ENCODE results near the gene RNF220. TPM values are rescaled to one million over a fixed set of nuclear protein-coding genes. Genes with fewer than 3 reads are reported as not detected.

RNF220 gene
- polyA plus RNA-seq, 1 of the 3 experiments (the other 2 are of a cell fraction) = 83.7 TPM

DNA sequence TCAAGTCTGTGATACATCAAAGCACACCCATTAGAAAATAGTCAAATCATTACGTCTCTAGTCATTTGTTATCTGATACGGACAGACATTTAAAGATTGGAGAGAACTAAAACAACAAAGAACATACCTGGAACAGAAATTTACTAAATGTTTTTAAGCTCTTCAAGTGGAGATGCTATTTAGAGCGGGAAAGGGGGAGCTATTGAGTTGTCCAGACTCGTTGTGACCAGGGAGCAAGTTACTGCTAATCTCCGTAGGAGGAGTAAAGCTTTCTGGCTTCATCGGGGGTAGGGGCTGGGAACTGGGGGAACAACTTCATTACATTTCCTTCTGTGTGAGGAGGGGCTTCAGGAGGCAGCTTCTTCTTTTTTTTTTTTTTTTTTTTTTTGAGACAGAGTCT lies 129.7 kb downstream of the RNF220 start (continued):
- TF ChIP-seq, protein P1, sequence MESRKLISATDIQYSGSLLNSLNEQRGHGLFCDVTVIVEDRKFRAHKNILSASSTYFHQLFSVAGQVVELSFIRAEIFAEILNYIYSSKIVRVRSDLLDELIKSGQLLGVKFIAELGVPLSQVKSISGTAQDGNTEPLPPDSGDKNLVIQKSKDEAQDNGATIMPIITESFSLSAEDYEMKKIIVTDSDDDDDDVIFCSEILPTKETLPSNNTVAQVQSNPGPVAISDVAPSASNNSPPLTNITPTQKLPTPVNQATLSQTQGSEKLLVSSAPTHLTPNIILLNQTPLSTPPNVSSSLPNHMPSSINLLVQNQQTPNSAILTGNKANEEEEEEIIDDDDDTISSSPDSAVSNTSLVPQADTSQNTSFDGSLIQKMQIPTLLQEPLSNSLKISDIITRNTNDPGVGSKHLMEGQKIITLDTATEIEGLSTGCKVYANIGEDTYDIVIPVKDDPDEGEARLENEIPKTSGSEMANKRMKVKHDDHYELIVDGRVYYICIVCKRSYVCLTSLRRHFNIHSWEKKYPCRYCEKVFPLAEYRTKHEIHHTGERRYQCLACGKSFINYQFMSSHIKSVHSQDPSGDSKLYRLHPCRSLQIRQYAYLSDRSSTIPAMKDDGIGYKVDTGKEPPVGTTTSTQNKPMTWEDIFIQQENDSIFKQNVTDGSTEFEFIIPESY (IDR thresholded peaks at IDR 0.05; ENCODE audit: borderline replicate concordance, low read depth) = no peak
- TF ChIP-seq SMC3 (IDR thresholded peaks at IDR 0.05; ENCODE audit: low read depth, low read length) (no peak), FOXM1 (IDR thresholded peaks at IDR 0.05; ENCODE audit: low read depth) (no peak), MEF2A (IDR thresholded peaks at IDR 0.05; ENCODE audit: borderline replicate concordance, low read depth) (no peak)

DNA sequence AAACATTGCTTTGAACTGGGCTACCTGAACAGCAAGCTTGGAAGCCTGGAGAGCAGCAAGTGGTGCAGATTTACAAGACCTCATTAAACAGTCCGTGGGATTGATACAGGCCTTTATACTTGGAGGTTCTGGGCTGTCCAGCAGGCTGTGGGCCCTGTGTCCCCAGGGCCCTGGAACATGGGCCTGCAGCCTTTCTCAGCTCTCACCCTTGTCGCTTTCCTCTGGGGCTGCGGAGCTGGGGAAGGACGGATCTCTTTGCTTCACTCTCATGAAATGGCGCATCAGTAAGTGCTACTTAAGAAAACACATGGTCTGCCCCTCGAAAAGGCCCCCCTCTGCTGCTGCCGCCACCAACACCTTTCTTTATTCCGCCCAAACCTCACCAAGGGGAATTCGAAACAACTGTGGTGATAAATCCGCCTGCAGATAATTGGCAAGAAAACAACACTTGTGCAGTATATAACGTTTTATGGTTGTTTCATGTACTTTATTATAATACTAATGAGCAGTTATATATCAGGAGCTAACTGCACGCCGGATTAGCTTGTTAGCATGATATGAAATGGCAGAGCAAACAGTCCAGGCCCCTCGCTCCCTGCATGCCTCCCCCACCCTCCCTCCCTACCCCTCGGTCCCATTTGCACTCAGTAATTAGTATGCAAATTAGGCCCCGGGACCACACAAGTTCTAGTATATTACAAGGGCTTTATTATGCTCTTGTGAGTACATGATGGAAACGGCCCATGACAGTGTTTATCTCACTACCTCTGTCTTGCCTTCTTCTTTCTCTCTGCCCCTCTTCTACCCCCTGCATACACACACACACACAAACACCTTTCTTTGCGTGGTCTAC lies 131.5 kb downstream of the RNF220 start:
- 52% methylated on average over 17 of the region's 18 CpGs for WGBS (ENCODE audit: low lambda C conversion rate)
- Histone ChIP-seq H3K27me3 (ENCODE audit: insufficient read depth) (peaks cover 14% of the 10 kb centered on the region), H2AFZ (ENCODE audit: low read depth) (no peak overlapping the region), H3K4me1 (ENCODE audit: control insufficient read depth in 1 of 2, insufficient read depth in 2 of 2, low read depth in 1 of 2, low read length in 1 of 2) (no peaks in the 10 kb centered on the region), H3K79me2 (ENCODE audit: insufficient read depth) (no peaks in the 10 kb centered on the region), H3K4me3 (ENCODE audit: low read depth in 2 of 2, low read length in 1 of 2) (no peak overlapping the region), H3K27ac (ENCODE audit: low read depth in 2 of 2, low read length in 1 of 2) (no peak overlapping the region), H3K36me3 (replicated peaks in 1 of 2; ENCODE audit: control insufficient read depth in 1 of 2, insufficient read depth in 2 of 2, low read length in 1 of 2) (no peaks in the 10 kb centered on the region), H3K9ac (no peak overlapping the region), H3F3A (replicated peaks; ENCODE audit: insufficient read depth) (no peaks in the 10 kb centered on the region), H4K20me1 (ENCODE audit: insufficient read depth) (no peaks in the 10 kb centered on the region), H3K9me2 (no peaks in the 10 kb centered on the region), H3K9me3 (no peaks in the 10 kb centered on the region), H3K4me2 (no peak overlapping the region)
- TF ChIP-seq, protein P2, sequence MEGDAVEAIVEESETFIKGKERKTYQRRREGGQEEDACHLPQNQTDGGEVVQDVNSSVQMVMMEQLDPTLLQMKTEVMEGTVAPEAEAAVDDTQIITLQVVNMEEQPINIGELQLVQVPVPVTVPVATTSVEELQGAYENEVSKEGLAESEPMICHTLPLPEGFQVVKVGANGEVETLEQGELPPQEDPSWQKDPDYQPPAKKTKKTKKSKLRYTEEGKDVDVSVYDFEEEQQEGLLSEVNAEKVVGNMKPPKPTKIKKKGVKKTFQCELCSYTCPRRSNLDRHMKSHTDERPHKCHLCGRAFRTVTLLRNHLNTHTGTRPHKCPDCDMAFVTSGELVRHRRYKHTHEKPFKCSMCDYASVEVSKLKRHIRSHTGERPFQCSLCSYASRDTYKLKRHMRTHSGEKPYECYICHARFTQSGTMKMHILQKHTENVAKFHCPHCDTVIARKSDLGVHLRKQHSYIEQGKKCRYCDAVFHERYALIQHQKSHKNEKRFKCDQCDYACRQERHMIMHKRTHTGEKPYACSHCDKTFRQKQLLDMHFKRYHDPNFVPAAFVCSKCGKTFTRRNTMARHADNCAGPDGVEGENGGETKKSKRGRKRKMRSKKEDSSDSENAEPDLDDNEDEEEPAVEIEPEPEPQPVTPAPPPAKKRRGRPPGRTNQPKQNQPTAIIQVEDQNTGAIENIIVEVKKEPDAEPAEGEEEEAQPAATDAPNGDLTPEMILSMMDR (IDR thresholded peaks at IDR 0.05) = no peak
- TF ChIP-seq SMC3 (IDR thresholded peaks at IDR 0.05; ENCODE audit: low read depth, low read length) (no peak), RXRA (IDR thresholded peaks at IDR 0.05; ENCODE audit: borderline replicate concordance, low read depth) (no peak)
- no peak for DNase-seq
- ChIA-PET CTCF (no interaction called here), POLR2A (no interaction called here)

DNA sequence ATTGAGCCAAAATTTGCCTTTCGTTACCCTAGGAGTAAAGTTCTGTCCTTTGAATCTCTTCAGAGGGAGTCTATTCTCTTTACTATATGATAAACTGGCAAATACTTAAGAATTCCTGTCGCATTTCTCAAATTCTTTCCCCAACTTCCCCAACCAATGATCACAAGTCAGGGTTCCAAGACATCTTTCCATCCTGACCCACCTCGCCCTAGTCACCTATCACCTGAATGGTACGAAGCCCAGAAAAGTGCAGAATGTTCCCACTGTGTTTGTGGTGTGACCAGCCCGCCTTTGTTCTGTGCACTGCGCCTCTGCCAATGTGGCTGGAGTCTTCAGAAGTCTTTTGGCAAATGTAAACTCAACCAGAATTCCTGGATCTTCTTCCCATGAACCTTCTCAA lies 132.5 kb downstream of the RNF220 start:
- Histone ChIP-seq H4K20me1 (ENCODE audit: insufficient read depth) (no peaks in the 10 kb centered on the region), H3K27ac (ENCODE audit: low read depth in 2 of 2, low read length in 1 of 2) (no peak overlapping the region), H3K27me3 (ENCODE audit: insufficient read depth) (peaks cover 14% of the 10 kb centered on the region), H3K9me3 (no peaks in the 10 kb centered on the region), H3K9me2 (no peaks in the 10 kb centered on the region), H3F3A (replicated peaks; ENCODE audit: insufficient read depth) (no peaks in the 10 kb centered on the region), H3K79me2 (ENCODE audit: insufficient read depth) (no peaks in the 10 kb centered on the region), H3K4me1 (ENCODE audit: control insufficient read depth in 1 of 2, insufficient read depth in 2 of 2, low read depth in 1 of 2, low read length in 1 of 2) (no peaks in the 10 kb centered on the region), H3K36me3 (replicated peaks in 1 of 2; ENCODE audit: control insufficient read depth in 1 of 2, insufficient read depth in 2 of 2, low read length in 1 of 2) (no peaks in the 10 kb centered on the region), H3K4me3 (ENCODE audit: low read depth in 2 of 2, low read length in 1 of 2) (no peak overlapping the region), H2AFZ (ENCODE audit: low read depth) (no peak overlapping the region), H3K4me2 (no peak overlapping the region), H3K9ac (no peak overlapping the region)
- no peak for DNase-seq
- 67% methylated on average over 6 of the region's 6 CpGs for WGBS (ENCODE audit: low lambda C conversion rate)
- ChIA-PET POLR2A (no interaction called here), CTCF (interaction anchor here (0.8 to 2.1 kb wide), 2 partner anchors 9 to 13 kb away, joined by 4 read pairs; no protein-coding TSS in a partner anchor)
- TF ChIP-seq, protein P3, sequence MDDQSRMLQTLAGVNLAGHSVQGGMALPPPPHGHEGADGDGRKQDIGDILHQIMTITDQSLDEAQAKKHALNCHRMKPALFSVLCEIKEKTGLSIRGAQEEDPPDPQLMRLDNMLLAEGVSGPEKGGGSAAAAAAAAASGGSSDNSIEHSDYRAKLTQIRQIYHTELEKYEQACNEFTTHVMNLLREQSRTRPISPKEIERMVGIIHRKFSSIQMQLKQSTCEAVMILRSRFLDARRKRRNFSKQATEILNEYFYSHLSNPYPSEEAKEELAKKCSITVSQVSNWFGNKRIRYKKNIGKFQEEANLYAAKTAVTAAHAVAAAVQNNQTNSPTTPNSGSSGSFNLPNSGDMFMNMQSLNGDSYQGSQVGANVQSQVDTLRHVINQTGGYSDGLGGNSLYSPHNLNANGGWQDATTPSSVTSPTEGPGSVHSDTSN (IDR thresholded peaks at IDR 0.05) = no peak
- TF ChIP-seq TEAD4 (IDR thresholded peaks at IDR 0.05; ENCODE audit: borderline replicate concordance, insufficient read depth) (no peak), MEF2A (IDR thresholded peaks at IDR 0.05; ENCODE audit: borderline replicate concordance, low read depth) (no peak), RCOR1 (IDR thresholded peaks at IDR 0.05; ENCODE audit: low read length) (no peak), TAF1 (IDR thresholded peaks at IDR 0.05; ENCODE audit: borderline replicate concordance, low read depth, low read length) (no peak), EZH2phosphoT487 (IDR thresholded peaks at IDR 0.05; ENCODE audit: borderline replicate concordance, low read depth) (no peak), GABPA (IDR thresholded peaks at IDR 0.05; ENCODE audit: low read depth) (no peak), RAD21 (IDR thresholded peaks at IDR 0.05; ENCODE audit: low read length) (no peak)
- TF ChIP-seq, protein P4, sequence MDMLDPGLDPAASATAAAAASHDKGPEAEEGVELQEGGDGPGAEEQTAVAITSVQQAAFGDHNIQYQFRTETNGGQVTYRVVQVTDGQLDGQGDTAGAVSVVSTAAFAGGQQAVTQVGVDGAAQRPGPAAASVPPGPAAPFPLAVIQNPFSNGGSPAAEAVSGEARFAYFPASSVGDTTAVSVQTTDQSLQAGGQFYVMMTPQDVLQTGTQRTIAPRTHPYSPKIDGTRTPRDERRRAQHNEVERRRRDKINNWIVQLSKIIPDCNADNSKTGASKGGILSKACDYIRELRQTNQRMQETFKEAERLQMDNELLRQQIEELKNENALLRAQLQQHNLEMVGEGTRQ (IDR thresholded peaks at IDR 0.05; ENCODE audit: borderline replicate concordance, low read depth, low read length) = no peak
- TF ChIP-seq, protein P2 (IDR thresholded peaks at IDR 0.05) = no peak

Measured in SK-N-SH (cell line).